Measurements from ENCODE around the gene OLFML2B.

Gene OLFML2B

GRCh38 chr1:162009501-162010174 is 14.0 kb downstream of the OLFML2B start:
- no peak overlapping the region for H3K4me3 Mint-ChIP-seq
- no peak overlapping the region for H3K27ac Mint-ChIP-seq
- no peaks in the 10 kb centered on the region for H3K9me3 Mint-ChIP-seq
- peaks cover 49% of the 10 kb centered on the region for H3K36me3 Mint-ChIP-seq (ENCODE audit: low read depth)
- H3K4me1 Mint-ChIP-seq (ENCODE audit: low read depth): peaks cover 25% of the 10 kb centered on the region
- no peaks in the 10 kb centered on the region for H3K27me3 Mint-ChIP-seq
- intact Hi-C loops (cut with micrococcal nuclease): no loop called here

- Mint-ChIP-seq H3K36me3 (ENCODE audit: low read depth) (peaks cover 43% of the 10 kb centered on the region), H3K27me3 (no peaks in the 10 kb centered on the region), H3K4me3 (no peak overlapping the region), H3K9me3 (no peaks in the 10 kb centered on the region), H3K27ac (no peak overlapping the region), H3K4me1 (ENCODE audit: low read depth) (peaks cover 25% of the 10 kb centered on the region)
- intact Hi-C loops (cut with micrococcal nuclease): no loop called here
Observed at GRCh38 chr1:162008799-162009198, 14.9 kb downstream of the OLFML2B start.

GRCh38 chr1:162007466-162007865 is 16.2 kb downstream of the OLFML2B start:
- H3K27ac Mint-ChIP-seq: peak overlapping the region; percentile 68
- no peaks in the 10 kb centered on the region for H3K9me3 Mint-ChIP-seq
- peaks cover 38% of the 10 kb centered on the region for H3K4me1 Mint-ChIP-seq (ENCODE audit: low read depth)
- no peak overlapping the region for H3K4me3 Mint-ChIP-seq
- no peaks in the 10 kb centered on the region for H3K27me3 Mint-ChIP-seq
- intact Hi-C loops (cut with micrococcal nuclease): no loop called here
- peaks cover 40% of the 10 kb centered on the region for H3K36me3 Mint-ChIP-seq (ENCODE audit: low read depth)

GRCh38 chr1:162006081-162006480 is 17.6 kb downstream of the OLFML2B start:
- Mint-ChIP-seq H3K9me3 (no peaks in the 10 kb centered on the region), H3K36me3 (ENCODE audit: low read depth) (peaks cover 35% of the 10 kb centered on the region), H3K27me3 (no peaks in the 10 kb centered on the region), H3K4me3 (no peak overlapping the region), H3K27ac (no peak overlapping the region), H3K4me1 (ENCODE audit: low read depth) (peaks cover 41% of the 10 kb centered on the region)
- intact Hi-C loops (cut with micrococcal nuclease): no loop called here

GRCh38 chr1:162004441-162004950 is 19.2 kb downstream of the OLFML2B start:
- Mint-ChIP-seq H3K36me3 (ENCODE audit: low read depth) (peaks cover 20% of the 10 kb centered on the region), H3K4me3 (no peak overlapping the region), H3K4me1 (ENCODE audit: low read depth) (peaks cover 41% of the 10 kb centered on the region), H3K27me3 (no peaks in the 10 kb centered on the region), H3K9me3 (no peaks in the 10 kb centered on the region), H3K27ac (peak overlapping the region; percentile 98)
- intact Hi-C loops (cut with micrococcal nuclease): no loop called here

GRCh38 chr1:162003830-162004215 is 19.8 kb downstream of the OLFML2B start:
- Mint-ChIP-seq H3K9me3 (no peaks in the 10 kb centered on the region), H3K27ac (peak overlapping the region; percentile 98), H3K4me3 (peak overlapping the region; percentile 85), H3K36me3 (ENCODE audit: low read depth) (peaks cover 20% of the 10 kb centered on the region), H3K27me3 (no peaks in the 10 kb centered on the region), H3K4me1 (ENCODE audit: low read depth) (peaks cover 41% of the 10 kb centered on the region)
- intact Hi-C loops (cut with micrococcal nuclease): no loop called here

- Mint-ChIP-seq H3K36me3 (ENCODE audit: low read depth) (peaks cover 20% of the 10 kb centered on the region), H3K4me3 (peak overlapping the region; percentile 85), H3K4me1 (ENCODE audit: low read depth) (peaks cover 41% of the 10 kb centered on the region), H3K27me3 (no peaks in the 10 kb centered on the region), H3K9me3 (no peaks in the 10 kb centered on the region), H3K27ac (peak overlapping the region; percentile 98)
- intact Hi-C loops (cut with micrococcal nuclease): no loop called here
Observed at GRCh38 chr1:162003061-162003829, 20.4 kb downstream of the OLFML2B start.

- Mint-ChIP-seq H3K36me3 (ENCODE audit: low read depth) (peaks cover 16% of the 10 kb centered on the region), H3K27me3 (no peaks in the 10 kb centered on the region), H3K4me1 (ENCODE audit: low read depth) (peaks cover 28% of the 10 kb centered on the region), H3K27ac (no peak overlapping the region), H3K9me3 (no peaks in the 10 kb centered on the region), H3K4me3 (no peak overlapping the region)
- intact Hi-C loops (cut with micrococcal nuclease): no loop called here
Observed at GRCh38 chr1:162000053-162000420, 23.6 kb downstream of the OLFML2B start.

- H3K36me3 Mint-ChIP-seq (ENCODE audit: low read depth): peaks cover 15% of the 10 kb centered on the region
- intact Hi-C loops (cut with micrococcal nuclease): no loop called here
- H3K9me3 Mint-ChIP-seq: no peaks in the 10 kb centered on the region
- H3K4me1 Mint-ChIP-seq (ENCODE audit: low read depth): peaks cover 22% of the 10 kb centered on the region
- H3K4me3 Mint-ChIP-seq: no peak overlapping the region
- H3K27me3 Mint-ChIP-seq: no peaks in the 10 kb centered on the region
- no peak overlapping the region for H3K27ac Mint-ChIP-seq
Observed at GRCh38 chr1:161999301-162000052, 24.2 kb downstream of the OLFML2B start.

GRCh38 chr1:161998811-161999210 is 24.9 kb downstream of the OLFML2B start:
- Mint-ChIP-seq H3K27me3 (no peaks in the 10 kb centered on the region), H3K4me3 (no peak overlapping the region), H3K4me1 (ENCODE audit: low read depth) (peaks cover 16% of the 10 kb centered on the region), H3K36me3 (ENCODE audit: low read depth) (peaks cover 20% of the 10 kb centered on the region), H3K9me3 (no peaks in the 10 kb centered on the region), H3K27ac (no peak overlapping the region)
- intact Hi-C loops (cut with micrococcal nuclease): no loop called here

GRCh38 chr1:161997152-161997551 is 26.5 kb downstream of the OLFML2B start:
- peaks cover 15% of the 10 kb centered on the region for H3K9me3 Mint-ChIP-seq
- no peaks in the 10 kb centered on the region for H3K27me3 Mint-ChIP-seq
- H3K27ac Mint-ChIP-seq: no peak overlapping the region
- intact Hi-C loops (cut with micrococcal nuclease): no loop called here
- H3K4me1 Mint-ChIP-seq (ENCODE audit: low read depth): no peaks in the 10 kb centered on the region
- H3K36me3 Mint-ChIP-seq (ENCODE audit: low read depth): peaks cover 26% of the 10 kb centered on the region
- H3K4me3 Mint-ChIP-seq: no peak overlapping the region

- intact Hi-C loops (cut with micrococcal nuclease): no loop called here
- H3K27ac Mint-ChIP-seq: no peak overlapping the region
- H3K9me3 Mint-ChIP-seq: peaks cover 16% of the 10 kb centered on the region
- peaks cover 36% of the 10 kb centered on the region for H3K36me3 Mint-ChIP-seq (ENCODE audit: low read depth)
- no peak overlapping the region for H3K4me3 Mint-ChIP-seq
- no peaks in the 10 kb centered on the region for H3K27me3 Mint-ChIP-seq
- peaks cover 10% of the 10 kb centered on the region for H3K4me1 Mint-ChIP-seq (ENCODE audit: low read depth)
Observed at GRCh38 chr1:161994175-161994668, 29.4 kb downstream of the OLFML2B start.

- H3K27ac Mint-ChIP-seq: peak overlapping the region; percentile 9
- H3K4me1 Mint-ChIP-seq (ENCODE audit: low read depth): peaks cover 17% of the 10 kb centered on the region
- no peak overlapping the region for H3K4me3 Mint-ChIP-seq
- peaks cover 16% of the 10 kb centered on the region for H3K9me3 Mint-ChIP-seq
- H3K36me3 Mint-ChIP-seq (ENCODE audit: low read depth): peaks cover 42% of the 10 kb centered on the region
- intact Hi-C loops (cut with micrococcal nuclease): no loop called here
- H3K27me3 Mint-ChIP-seq: no peaks in the 10 kb centered on the region
Observed at GRCh38 chr1:161993576-161993975, 30.1 kb downstream of the OLFML2B start.

- Mint-ChIP-seq H3K4me1 (ENCODE audit: low read depth) (peaks cover 33% of the 10 kb centered on the region), H3K4me3 (no peak overlapping the region), H3K9me3 (peaks cover 27% of the 10 kb centered on the region), H3K27me3 (no peaks in the 10 kb centered on the region), H3K36me3 (ENCODE audit: low read depth) (peaks cover 79% of the 10 kb centered on the region), H3K27ac (peak overlapping the region; percentile 70)
- intact Hi-C loops (cut with micrococcal nuclease): no loop called here
Observed at GRCh38 chr1:161989786-161990185, 33.9 kb downstream of the OLFML2B start.
